ENCODE measurements around the gene CAB39. TPM values are rescaled to one million over a fixed set of nuclear protein-coding genes. Genes with fewer than 3 reads are reported as not detected.
A peak's percentile ranks its signal among the peaks of the same experiment; 100 is the strongest.

CAB39 gene
- total and polyA plus RNA-seq, 2 of the 8 experiments (the other 6 are each of a cell fraction or from before 2014, with no cell fraction given), result 16.4 to 50.5 TPM

- Histone ChIP-seq H3K4ac (replicated peaks; ENCODE audit: insufficient read length, low read depth, low read length) (no peak overlapping the region), H3K36me3 (ENCODE audit: control insufficient read depth in 2 of 4, insufficient read depth in 4 of 4, low read length in 3 of 4) (peaks cover 0 to 3% (median 0%) of the 10 kb centered on the region in 4 experiments; a peak in 1 of 8 replicates), H3K27ac (ENCODE audit: low read depth, low read length) (no peak overlapping the region; the same call in 1 of the 2 replicates), H2BK5ac (ENCODE audit: low read depth, low read length) (no peak overlapping the region; the same call in 1 of the 2 replicates), H3K18ac (ENCODE audit: extremely low read depth, low read length) (no peak overlapping the region), H3K14ac (ENCODE audit: insufficient read length) (no peak overlapping the region), H3K79me1 (ENCODE audit: low read depth, low read length) (no peaks in the 10 kb centered on the region; the same call in 1 of the 2 replicates), H4K5ac (ENCODE audit: insufficient read length, low read depth, low read length) (no peak overlapping the region), H3K9ac (replicated peaks in 1 of 4; ENCODE audit: extremely low read depth in 1 of 4, low read depth in 3 of 4, low read length in 3 of 4) (no peak overlapping the region), H3K4me3 (ENCODE audit: extremely low read depth in 1 of 4, insufficient read depth in 2 of 4, low read depth in 3 of 4, low read length in 4 of 4) (no peak overlapping the region), H2AFZ (ENCODE audit: low read length) (no peak overlapping the region), H3K4me2 (ENCODE audit: insufficient read depth in 1 of 2, low read depth in 2 of 2, low read length in 2 of 2) (no peak overlapping the region), H3K56ac (replicated peaks; ENCODE audit: insufficient read length, low read depth, low read length) (no peak overlapping the region), H2BK12ac (ENCODE audit: low read depth, low read length) (no peak overlapping the region), H3K23me2 (ENCODE audit: low read depth, low read length) (no peaks in the 10 kb centered on the region), H4K8ac (ENCODE audit: extremely low read depth, insufficient read depth, low read length) (no peak overlapping the region; the same call in 1 of the 2 replicates), H3K27me3 (replicated peaks in 1 of 4; ENCODE audit: control insufficient read depth in 3 of 4, extremely low read depth in 1 of 4, insufficient read depth in 3 of 4, low read length in 3 of 4) (no peaks in the 10 kb centered on the region), H3K23ac (ENCODE audit: insufficient read length) (no peak overlapping the region), H2BK120ac (replicated peaks; ENCODE audit: low read depth, low read length) (no peak overlapping the region), H2AK5ac (ENCODE audit: low read depth, low read length) (0 out of 2 replicates have a peak overlapping the region, but pooled peaks have one; percentile 1), H3K79me2 (ENCODE audit: control insufficient read depth in 1 of 2, insufficient read depth in 2 of 2, low read length in 2 of 2) (peaks cover 0 to 48% of the 10 kb centered on the region in 2 experiments; a peak in 2 of 4 replicates), H4K20me1 (replicated peaks in 1 of 2; ENCODE audit: control insufficient read depth in 1 of 2, insufficient read depth in 2 of 2, low read length in 2 of 2) (peaks cover 4 to 5% of the 10 kb centered on the region in 2 experiments), H3K9me3 (ENCODE audit: insufficient read depth in 2 of 2, low read depth in 1 of 2, low read length in 1 of 2) (no peaks in the 10 kb centered on the region), H2BK20ac (ENCODE audit: low read length) (no peak overlapping the region), H4K91ac (replicated peaks; ENCODE audit: insufficient read length, low read length) (no peak overlapping the region), H2BK15ac (ENCODE audit: low read length) (no peak overlapping the region), H3K4me1 (replicated peaks in 1 of 4; ENCODE audit: control insufficient read depth in 3 of 4, insufficient read depth in 4 of 4, low read length in 3 of 4) (peaks cover 0 to 7% (median 4%) of the 10 kb centered on the region in 4 experiments; a peak in 3 of 7 replicates)
- no peak for FAIRE-seq
- no peak for TF ChIP-seq TEAD4 (IDR thresholded peaks at IDR 0.05; ENCODE audit: low read depth, low read length)
- no peak for TF ChIP-seq RXRA (IDR thresholded peaks at IDR 0.05; ENCODE audit: insufficient read depth, low read depth, low read length)
- no peak for TF ChIP-seq SUZ12 (IDR thresholded peaks at IDR 0.05; ENCODE audit: low read length)
- TF ChIP-seq SP4 (IDR thresholded peaks at IDR 0.05; ENCODE audit: low read length), result no peak
- no peak for DNase-seq (ENCODE audit: low read depth in 1 of 2, low spot score in 2 of 2)
- POLR2A ChIA-PET (ENCODE audit: partially characterized antibody), result no interaction called here
- CTCF ChIA-PET (ENCODE audit: partially characterized antibody), result interaction anchor here (2.0 kb wide), 1 partner anchor 39 kb away, joined by 6 read pairs; no protein-coding TSS in a partner anchor
- 90% methylated on average over 11 of the region's 11 CpGs; no CpG with 5 or more reads in 1 of the 2 experiments for WGBS, 2 experiments (ENCODE audit: extremely low coverage in 1 of 2, insufficient coverage in 1 of 2, insufficient read length in 1 of 2, insufficient replicate concordance in 2 of 2, low coverage in 1 of 2, low lambda C conversion rate in 2 of 2, missing lambda C conversion rate in 1 of 2)
These were observed 47.0 kb downstream of the CAB39 start for GRCh38 chr2:230759481-230760167.

All from H1 (cell line).